GM18507 (cell line): Measurements from ENCODE around the gene WNK2.

Source experiments
- DNase-seq: peaks from one replicate; pipeline ENCODE4 v3.0.0; 2011; ENCODE audit warnings: low read depth; ENCODE audit not compliant: insufficient read length; ENCODE audit errors: extremely low spot score
- FAIRE-seq: peaks from 2 replicates; lab custom pipeline; 2011; peaks lifted over from hg19 to GRCh38; lab: Jason Lieb, UNC

Gene WNK2

DNA sequence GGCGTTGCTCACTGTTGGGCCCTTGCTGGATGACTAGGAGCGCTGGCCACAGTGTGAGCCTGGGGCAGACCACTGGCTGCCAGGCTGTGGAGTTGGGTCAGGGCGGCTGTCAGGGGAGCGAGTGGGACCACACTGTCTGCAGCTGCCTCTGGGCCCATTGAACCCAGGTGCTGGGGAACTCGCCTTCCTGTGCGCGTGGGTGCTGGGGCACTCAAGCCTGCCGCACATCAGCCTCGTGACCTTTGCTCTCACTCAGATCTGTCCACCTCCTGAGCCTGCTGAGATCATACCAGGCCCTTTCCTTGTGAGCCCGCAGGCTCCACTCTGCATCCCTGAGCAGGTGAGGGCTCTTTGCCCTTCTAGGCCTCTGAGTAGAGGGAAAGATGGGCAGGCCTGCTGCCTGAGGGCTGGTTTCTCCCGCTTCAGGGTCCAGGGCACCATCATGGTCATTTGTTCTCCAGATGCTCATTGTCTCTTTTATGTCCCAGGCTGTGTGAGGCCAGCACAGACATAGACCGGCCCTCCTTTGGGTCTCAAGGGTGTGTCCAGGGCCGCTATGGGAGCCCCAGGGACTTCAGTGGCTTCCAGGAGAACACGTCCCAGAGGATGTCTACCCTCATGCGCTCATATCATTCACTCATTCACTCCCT is 26.5 kb downstream of the WNK2 start:
- FAIRE-seq (no peak), DNase-seq (no peak)

DNA sequence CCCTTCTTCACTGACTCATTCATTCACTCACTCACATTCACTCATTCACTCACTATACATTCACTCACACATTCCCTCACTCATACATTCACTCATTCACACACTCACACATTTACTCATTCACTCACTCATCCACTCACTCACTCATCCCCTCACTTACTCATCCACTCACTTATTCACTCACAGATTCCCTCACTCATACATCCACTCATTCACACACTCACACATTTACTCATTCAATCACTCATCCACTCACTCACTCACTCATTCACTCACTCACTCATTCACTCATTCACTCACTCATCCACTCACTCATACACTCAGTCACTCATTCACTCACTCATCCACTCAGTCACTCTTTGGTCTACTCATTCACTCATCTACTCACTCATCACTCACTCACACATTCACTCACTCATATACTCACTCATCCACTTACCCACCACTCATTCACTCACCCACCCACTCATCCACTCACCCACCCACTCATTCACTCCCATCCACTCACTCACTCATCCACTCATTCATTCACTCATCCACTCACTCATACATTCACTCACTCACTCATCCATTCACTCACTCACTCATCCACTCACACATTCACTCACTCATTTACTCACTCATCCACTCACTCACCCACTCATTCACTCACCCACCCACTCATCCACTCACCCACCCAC is 27.2 kb downstream of the WNK2 start:
- FAIRE-seq (no peak), DNase-seq (no peak)

DNA sequence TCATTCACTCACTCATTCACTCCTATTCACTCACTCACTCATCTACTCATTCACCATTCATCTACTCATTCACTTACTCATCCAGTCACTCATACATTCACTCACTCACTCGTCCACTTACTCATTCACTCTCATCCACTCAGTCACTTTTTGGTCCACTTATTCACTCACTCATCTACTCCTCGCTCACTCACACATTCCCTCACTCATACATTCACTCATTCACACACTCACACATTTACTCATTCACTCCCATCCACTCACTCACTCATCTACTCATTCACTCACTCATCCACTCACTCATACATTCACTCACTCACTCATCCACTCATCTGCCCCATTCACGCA is 27.7 kb downstream of the WNK2 start:
- DNase-seq = no peak
- FAIRE-seq = no peak

- DNase-seq (no peak), FAIRE-seq (no peak)
Observed at GRCh38 chr9:93212409-93212808, 28.5 kb downstream of the WNK2 start.

DNA sequence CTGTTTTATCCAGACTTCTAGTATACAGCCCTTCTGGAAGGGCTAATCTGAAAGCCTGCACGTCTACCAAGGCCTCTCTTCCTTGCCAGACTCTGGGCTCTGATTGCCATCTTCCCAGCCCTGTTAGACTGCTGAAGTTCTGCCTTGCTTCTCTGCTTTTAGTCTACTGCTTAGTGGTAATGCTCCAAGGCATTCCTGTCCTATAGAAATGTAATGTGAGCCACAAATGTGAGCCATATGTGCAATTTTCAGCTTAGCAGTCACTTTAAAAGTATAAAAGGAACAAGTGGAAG is 32.1 kb downstream of the WNK2 start:
- FAIRE-seq (no peak), DNase-seq (no peak)

GRCh38 chr9:93217706-93218105 is 33.8 kb downstream of the WNK2 start:
- FAIRE-seq = no peak
- no peak for DNase-seq

DNA sequence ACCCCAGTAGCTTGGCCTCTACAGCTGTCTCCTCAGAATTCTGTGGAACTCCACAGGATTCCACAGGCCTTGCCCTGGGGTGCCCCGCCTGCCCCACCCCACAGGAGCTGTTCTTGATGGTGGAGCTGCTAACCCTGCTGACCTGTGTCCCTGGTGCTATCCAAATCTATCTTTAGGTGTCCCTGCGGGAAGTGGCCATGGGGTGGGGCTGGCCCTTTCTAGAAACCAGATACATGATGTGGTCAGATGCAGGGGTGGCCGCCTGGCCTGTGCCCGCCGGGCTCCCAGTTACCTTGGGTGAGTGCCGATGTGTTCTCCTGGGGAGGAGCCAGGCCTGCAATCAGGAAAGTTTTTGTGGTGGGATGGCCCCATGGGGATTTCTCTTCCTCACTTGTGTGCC is 34.2 kb downstream of the WNK2 start:
- no peak for DNase-seq
- FAIRE-seq = no peak

- FAIRE-seq = no peak
Observed at GRCh38 chr9:93218671-93219420, 34.9 kb downstream of the WNK2 start.

DNA sequence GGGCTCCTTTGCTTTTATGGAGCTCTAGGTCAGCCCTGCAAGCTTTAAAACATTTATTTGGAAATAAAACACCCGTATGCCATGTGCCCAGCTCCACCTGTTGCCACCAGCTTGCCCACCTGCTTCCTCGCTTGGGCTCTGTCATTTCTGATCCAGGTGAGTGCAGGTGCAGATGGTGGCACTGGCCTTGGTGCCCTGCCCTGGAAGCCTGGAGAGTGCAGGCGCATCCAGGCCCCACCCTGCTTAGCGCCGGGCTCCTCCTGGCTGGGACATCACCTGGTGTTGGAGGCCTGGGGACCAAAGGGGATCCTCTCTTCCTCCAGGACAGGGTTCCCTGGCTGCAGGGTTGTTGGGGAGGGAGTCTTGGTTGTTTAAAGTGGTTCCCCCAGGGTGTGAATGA is 35.8 kb downstream of the WNK2 start:
- no peak for FAIRE-seq

More at GRCh38 chr9:93218671-93219420, 34.9 kb downstream of the WNK2 start:
- DNase-seq = no peak

GRCh38 chr9:93220627-93221026 is 36.7 kb downstream of the WNK2 start:
- FAIRE-seq (no peak), DNase-seq (no peak)

More for the DNA sequence above, 35.8 kb downstream of the WNK2 start:
- DNase-seq = no peak

- DNase-seq (no peak), FAIRE-seq (no peak)
Observed at GRCh38 chr9:93221044-93221443, 37.1 kb downstream of the WNK2 start.

DNA sequence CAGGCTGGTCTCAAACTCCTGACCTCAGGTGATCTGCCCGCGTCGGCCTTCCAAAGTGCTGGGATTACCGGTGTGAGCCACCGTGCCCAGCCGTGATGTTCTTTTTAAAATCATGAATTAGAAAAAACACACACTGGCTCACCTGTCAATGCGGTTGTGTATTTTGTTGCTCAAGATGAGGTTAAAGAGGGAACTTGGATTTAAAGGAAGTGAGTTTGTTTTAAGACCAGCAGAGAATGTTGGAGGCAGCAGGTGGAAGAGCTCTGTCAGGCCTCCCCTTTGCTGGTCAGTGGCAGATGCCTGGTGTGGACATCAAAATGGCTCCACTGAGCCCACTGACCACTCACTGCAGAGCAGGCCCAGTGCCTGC is 38.9 kb downstream of the WNK2 start:
- no peak for FAIRE-seq
- DNase-seq = no peak

DNA sequence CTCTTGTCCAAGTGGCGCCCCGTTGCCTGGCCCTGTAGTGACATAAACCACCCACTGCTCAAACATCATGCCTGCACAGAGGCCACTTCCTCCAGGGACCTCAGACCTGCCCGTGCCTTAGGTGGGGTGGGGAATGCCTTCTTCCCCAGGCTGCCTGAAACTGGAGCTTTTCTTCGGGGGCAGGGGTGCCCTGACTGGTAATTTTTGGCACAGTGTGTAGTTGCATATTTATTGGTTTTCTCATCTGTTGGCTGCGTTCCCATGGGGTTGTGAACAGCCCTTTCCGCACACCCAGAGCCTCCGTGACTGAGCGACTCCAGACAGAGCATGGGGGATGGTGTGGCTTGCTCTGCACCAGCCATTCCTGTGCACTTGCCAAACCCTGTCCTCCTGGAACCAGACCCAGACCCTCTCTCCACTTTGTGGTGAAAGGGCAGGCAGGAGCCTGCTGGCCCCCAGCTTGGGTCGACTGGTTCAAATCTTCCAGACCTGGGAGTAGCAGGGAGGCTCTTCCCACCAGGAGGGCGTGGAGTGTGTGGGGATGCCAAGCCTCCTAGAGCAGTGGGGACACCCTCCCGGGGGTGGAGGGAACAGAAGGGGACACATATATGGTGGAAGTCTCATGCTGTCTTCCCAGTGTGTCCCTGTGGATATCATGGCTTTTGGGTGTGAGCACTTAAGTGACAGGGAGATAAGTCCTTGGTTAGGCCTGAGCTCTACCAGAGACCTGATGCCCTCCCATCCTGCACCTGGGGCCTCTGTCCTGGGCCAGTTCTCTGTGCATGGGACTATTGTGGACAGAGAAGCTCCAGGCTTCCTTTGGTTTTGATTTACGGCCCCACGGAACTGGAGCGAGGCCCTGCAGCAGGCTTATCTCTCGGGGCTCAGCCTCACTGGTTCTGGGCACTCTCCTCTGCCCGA is 39.6 kb downstream of the WNK2 start:
- DNase-seq (no peak), FAIRE-seq (no peak)

DNA sequence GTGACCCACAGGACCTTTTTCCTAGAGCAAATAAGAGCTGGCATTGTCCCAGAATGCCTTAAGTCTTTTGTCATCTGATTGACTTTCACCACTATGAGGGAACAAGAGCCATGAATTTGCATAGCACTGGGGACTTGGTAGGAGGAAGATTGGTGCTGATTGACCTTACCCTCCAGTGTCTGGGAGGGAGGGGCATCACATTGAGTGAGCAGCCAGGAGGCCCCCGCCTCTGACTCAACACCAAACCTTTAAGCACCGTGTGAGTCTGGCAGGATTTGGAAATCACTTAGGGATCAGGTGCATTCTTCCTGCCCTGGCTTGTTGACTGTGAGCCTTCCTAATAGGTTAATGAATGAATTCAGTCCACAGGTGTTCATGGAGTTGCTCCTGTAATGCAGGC is 40.7 kb downstream of the WNK2 start:
- DNase-seq (no peak), FAIRE-seq (no peak)

- FAIRE-seq (peak; percentile 12), DNase-seq (no peak)
Observed at GRCh38 chr9:93225417-93225816, 41.5 kb downstream of the WNK2 start.

- DNase-seq = no peak
Observed at GRCh38 chr9:93225892-93226291, 42.0 kb downstream of the WNK2 start.

GRCh38 chr9:93226819-93227218 is 42.9 kb downstream of the WNK2 start:
- DNase-seq (no peak), FAIRE-seq (no peak)

More at GRCh38 chr9:93225892-93226291, 42.0 kb downstream of the WNK2 start:
- no peak for FAIRE-seq

DNA sequence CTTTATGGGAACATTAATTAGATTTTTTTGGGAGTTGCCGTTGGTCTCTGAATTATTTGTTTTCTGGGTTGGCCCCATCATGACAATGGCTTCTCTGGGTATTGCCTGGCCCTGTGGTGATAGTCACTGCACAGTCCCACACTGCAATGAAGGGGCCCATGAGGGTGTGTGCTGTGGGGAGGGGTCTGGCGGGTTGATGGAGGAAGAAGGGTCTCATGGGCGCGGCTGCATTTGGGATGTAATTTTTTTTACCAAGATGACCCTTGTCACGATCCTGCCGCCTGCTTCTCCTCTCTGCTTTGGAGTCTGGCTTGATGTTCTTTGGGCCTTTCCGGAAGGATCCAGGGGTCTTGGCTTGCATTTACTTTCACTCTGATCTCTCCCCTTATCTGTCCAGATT is 44.1 kb downstream of the WNK2 start:
- FAIRE-seq (no peak), DNase-seq (no peak)

DNA sequence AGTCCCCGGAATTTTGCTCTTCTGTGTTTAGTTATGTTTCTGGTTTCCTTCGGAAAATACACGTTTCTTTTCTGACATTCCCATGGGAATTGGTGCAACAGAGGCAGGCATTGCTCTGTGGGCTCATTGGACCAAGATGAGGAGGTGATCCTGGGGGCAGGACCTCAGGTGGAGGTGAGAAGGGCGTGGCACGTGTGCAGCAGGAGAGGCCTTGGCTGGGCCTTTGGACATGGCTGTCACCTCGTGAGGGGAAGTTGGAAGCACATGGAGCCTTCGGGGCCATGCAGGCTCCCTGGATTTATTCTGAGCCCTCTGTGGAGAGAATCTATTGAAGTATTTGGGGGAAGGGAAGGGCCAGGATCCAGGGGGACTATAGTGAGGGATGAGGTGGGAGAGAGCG is 44.5 kb downstream of the WNK2 start:
- no peak for FAIRE-seq
- DNase-seq = no peak

DNA sequence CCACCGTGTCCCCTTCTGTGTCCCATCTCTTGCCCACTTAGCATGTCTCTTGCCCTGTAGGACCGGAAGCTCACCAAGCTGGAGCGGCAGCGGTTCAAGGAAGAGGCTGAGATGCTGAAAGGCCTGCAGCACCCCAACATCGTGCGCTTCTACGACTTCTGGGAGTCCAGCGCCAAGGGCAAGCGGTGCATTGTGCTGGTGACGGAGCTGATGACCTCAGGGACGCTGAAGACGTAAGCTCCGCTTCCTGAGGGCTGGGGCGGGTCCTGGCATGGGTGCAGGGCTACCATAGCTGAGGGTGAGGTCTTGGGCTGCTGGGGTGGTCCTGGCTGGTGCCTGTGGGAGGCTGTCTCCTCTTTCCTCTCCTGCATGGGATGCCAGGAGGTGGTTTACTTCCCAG is 45.7 kb downstream of the WNK2 start:
- DNase-seq (no peak), FAIRE-seq (no peak)
